OCI-LY1 (cell line): ENCODE results near the gene SYPL1.

Experiments
- H2AFZ ChIP-seq: fragments of 200-600 bp; sonication (generic), shearing (Covaris generic); 2 replicates; pipeline ENCODE4 v1.6.0; 2014; ENCODE audit warnings: antibody characterized with exemption, mild to moderate bottlenecking, low read length
- H3F3A ChIP-seq: fragments of 200-600 bp; sonication (generic), shearing (Covaris generic); 2 replicates; pipeline ENCODE4 v1.6.0; 2014; ENCODE audit warnings: mild to moderate bottlenecking, antibody characterized with exemption, low read length, moderate library complexity; ENCODE audit not compliant: insufficient read depth
- H3K27ac ChIP-seq: fragments of 200-600 bp; sonication (generic); 2 replicates; pipeline ENCODE4 v1.5.1; 2014; ENCODE audit warnings: low read length, mixed run types, mild to moderate bottlenecking, low read depth; ENCODE audit not compliant: poor library complexity, severe bottlenecking
- H3K27me3 ChIP-seq: fragments of 200-600 bp; sonication (generic); 2 replicates; pipeline ENCODE4 v1.6.0; 2014; ENCODE audit warnings: antibody characterized with exemption, mild to moderate bottlenecking, low read length, moderate library complexity; ENCODE audit not compliant: insufficient read depth
- H3K36me3 ChIP-seq: fragments of 200-600 bp; sonication (generic); 2 replicates; pipeline ENCODE4 v1.6.1; 2014; ENCODE audit warnings: mild to moderate bottlenecking, antibody characterized with exemption, low read length, moderate library complexity, mixed read lengths; ENCODE audit not compliant: insufficient read depth
- H3K4me1 ChIP-seq: fragments of 200-600 bp; sonication (generic); 2 replicates; pipeline ENCODE4 v1.5.1; 2014; ENCODE audit warnings: mild to moderate bottlenecking, low read length, moderate library complexity; ENCODE audit not compliant: insufficient read depth, severe bottlenecking
- H3K4me2 ChIP-seq: fragments of 200-600 bp; sonication (generic), shearing (Covaris generic); 2 replicates; pipeline ENCODE4 v1.6.1; 2014; ENCODE audit warnings: low read length
- H3K4me3 ChIP-seq: fragments of 200-600 bp; sonication (generic); 2 replicates; pipeline ENCODE4 v1.5.1; 2014; ENCODE audit warnings: low read length, low read depth, mild to moderate bottlenecking, mixed read lengths; ENCODE audit not compliant: poor library complexity, severe bottlenecking
- H3K79me2 ChIP-seq: fragments of 200-600 bp; shearing (Covaris generic); 2 replicates; pipeline ENCODE4 v1.6.1; 2016; ENCODE audit warnings: mixed run types, low read length, mixed read lengths; ENCODE audit not compliant: insufficient read depth
- H3K9ac ChIP-seq: fragments of 200-600 bp; sonication (generic), shearing (Covaris generic); 2 replicates; pipeline ENCODE4 v1.6.1; 2014; ENCODE audit warnings: mild to moderate bottlenecking, low read length, mixed read lengths
- H3K9me2 ChIP-seq: fragments of 200-600 bp; sonication (generic), shearing (Covaris generic); 2 replicates; pipeline ENCODE4 v1.6.1; 2014; ENCODE audit warnings: low read depth, mild to moderate bottlenecking, low read length, mixed read lengths
- H3K9me3 ChIP-seq: fragments of 200-600 bp; shearing (Covaris generic); 2 replicates; pipeline ENCODE4 v1.6.1; 2014; ENCODE audit warnings: low read length, mixed read lengths
- H4K20me1 ChIP-seq: fragments of 200-600 bp; sonication (generic), shearing (Covaris generic); 2 replicates; pipeline ENCODE4 v1.6.0; 2016; ENCODE audit warnings: mild to moderate bottlenecking, low read length; ENCODE audit not compliant: insufficient read depth
- EZH2 ChIP-seq: fragments of 200-600 bp; sonication (generic), shearing (Covaris generic); IDR thresholded peaks from 2 replicates; pipeline ENCODE4 v1.8.0; 2017; ENCODE audit warnings: borderline replicate concordance, mixed run types, mild to moderate bottlenecking, antibody characterized with exemption, low read length, moderate library complexity, mixed read lengths
- TF ChIP-seq, protein P1 (sequence below): fragments of 200-600 bp; sonication (generic), shearing (Covaris generic); IDR thresholded peaks from 2 replicates; pipeline ENCODE4 v1.5.1; 2017; ENCODE audit warnings: mild to moderate bottlenecking, antibody characterized with exemption, low read length, moderate library complexity, mixed read lengths

The SYPL1 gene

DNA sequence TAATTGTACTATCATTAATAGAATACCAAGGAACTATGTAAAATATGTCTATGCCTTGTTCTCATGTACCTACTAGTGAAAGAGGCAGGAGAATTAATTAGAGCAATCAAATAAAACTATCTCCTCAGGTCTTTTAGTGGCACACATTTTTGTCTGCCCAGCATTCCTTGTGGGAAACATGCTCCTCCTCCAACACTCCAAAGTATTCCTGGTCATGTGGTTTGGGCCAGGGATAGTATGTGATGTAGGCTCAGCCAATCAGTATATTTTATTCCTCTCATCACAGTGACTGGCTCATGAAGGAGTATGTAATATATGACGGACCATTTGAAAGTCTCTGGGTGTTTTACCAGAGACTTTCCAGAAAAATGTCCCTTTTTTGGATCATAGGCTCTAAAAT lies 16.7 kb upstream of the SYPL1 start:
- Histone ChIP-seq H3K9ac (no peak overlapping the region), H3K27me3 (no peaks in the 10 kb centered on the region)
- TF ChIP-seq, protein P1, sequence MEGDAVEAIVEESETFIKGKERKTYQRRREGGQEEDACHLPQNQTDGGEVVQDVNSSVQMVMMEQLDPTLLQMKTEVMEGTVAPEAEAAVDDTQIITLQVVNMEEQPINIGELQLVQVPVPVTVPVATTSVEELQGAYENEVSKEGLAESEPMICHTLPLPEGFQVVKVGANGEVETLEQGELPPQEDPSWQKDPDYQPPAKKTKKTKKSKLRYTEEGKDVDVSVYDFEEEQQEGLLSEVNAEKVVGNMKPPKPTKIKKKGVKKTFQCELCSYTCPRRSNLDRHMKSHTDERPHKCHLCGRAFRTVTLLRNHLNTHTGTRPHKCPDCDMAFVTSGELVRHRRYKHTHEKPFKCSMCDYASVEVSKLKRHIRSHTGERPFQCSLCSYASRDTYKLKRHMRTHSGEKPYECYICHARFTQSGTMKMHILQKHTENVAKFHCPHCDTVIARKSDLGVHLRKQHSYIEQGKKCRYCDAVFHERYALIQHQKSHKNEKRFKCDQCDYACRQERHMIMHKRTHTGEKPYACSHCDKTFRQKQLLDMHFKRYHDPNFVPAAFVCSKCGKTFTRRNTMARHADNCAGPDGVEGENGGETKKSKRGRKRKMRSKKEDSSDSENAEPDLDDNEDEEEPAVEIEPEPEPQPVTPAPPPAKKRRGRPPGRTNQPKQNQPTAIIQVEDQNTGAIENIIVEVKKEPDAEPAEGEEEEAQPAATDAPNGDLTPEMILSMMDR, result no peak
- TF ChIP-seq EZH2, result no peak

DNA sequence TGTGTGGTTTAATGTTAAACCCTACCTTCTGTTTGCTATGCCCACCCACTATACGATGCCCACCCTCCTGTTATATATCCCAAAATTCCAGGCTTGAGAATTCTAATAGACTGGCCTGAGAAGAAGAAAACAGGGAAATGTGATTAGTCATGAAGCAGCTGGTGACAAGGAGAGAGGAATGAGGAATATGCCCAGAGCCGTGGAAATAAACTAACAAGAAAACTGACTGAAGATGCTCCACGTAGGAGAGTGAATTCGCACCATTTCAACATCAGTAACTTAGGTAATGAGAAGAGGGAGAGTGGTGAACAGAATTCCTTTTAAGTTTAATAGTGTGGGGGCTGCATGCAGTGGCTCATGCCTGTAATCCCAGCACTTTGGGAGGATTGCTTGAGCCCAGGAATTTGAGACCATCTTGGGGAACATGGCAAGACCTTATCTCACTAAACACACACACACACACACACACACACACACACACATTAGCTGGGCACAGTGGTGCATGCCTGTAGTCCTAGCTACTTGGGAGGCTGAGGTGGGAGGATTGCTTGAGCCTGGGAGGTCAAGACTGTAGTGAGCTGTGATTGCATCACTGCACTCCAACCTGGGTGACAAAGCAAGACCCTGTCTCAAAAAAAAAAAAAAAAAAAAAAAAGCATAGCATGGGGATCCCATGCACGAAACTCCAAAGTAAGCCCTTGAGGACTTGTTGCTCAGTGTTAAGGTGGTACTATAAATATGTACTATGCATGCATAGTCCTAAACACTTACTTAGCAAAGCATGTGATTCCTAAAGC lies 16.1 kb upstream of the SYPL1 start:
- no peak overlapping the region for H3K27ac ChIP-seq
- H3K4me3 ChIP-seq, result no peak overlapping the region
- TF ChIP-seq EZH2, result no peak
- TF ChIP-seq, protein P1, result no peak
- no peaks in the 10 kb centered on the region for H3K9me3 ChIP-seq
- no peak overlapping the region for H3K9ac ChIP-seq
- H2AFZ ChIP-seq, result no peak overlapping the region
- no peaks in the 10 kb centered on the region for H3K36me3 ChIP-seq
- no peaks in the 10 kb centered on the region for H3K27me3 ChIP-seq
- H3K4me2 ChIP-seq, result no peak overlapping the region
- no peaks in the 10 kb centered on the region for H3F3A ChIP-seq
- no peaks in the 10 kb centered on the region for H3K9me2 ChIP-seq
- no peaks in the 10 kb centered on the region for H3K79me2 ChIP-seq
- peaks cover 8% of the 10 kb centered on the region for H3K4me1 ChIP-seq
- no peaks in the 10 kb centered on the region for H4K20me1 ChIP-seq

More for the DNA sequence above, 16.7 kb upstream of the SYPL1 start:
- Histone ChIP-seq H4K20me1 (no peaks in the 10 kb centered on the region), H3K4me1 (peaks cover 8% of the 10 kb centered on the region), H3K79me2 (no peaks in the 10 kb centered on the region), H3K36me3 (no peaks in the 10 kb centered on the region), H3F3A (no peaks in the 10 kb centered on the region), H3K27ac (no peak overlapping the region), H3K9me2 (no peaks in the 10 kb centered on the region), H3K9me3 (no peaks in the 10 kb centered on the region), H2AFZ (no peak overlapping the region), H3K4me2 (no peak overlapping the region), H3K4me3 (no peak overlapping the region)

DNA sequence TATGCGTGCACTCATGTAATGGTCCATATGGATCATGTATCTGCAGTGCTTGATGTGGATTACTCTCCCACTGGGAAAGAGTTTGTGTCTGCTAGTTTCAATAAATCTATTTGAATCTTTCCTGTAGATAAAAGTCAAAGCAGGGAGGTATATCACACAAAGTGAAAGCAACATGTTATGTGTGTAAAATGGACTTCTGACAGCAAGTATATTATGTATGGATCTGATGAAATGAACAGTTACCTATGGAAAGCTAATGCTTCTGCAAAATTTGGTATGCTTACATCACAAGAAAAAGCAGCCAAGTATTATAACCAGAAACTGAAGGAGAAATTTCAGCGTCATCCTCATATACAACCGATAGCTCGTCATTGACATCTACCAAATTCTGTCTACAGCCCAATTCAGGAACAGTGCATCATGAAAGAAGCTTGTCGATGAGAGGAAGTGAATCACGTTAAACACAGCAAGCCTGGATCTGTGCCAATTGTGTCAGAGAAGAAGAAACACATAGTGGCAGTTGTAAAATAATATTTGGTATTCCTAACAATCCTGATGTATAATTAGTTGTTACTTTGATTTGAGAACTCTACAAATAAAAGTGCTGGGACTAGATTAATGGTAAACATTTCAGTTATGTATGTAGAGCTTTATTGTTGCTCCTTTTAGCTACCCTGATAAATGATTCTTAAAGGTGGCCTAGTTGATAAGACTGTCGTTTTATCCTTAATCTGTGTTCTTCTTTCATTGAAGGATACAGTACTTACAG lies 14.2 kb upstream of the SYPL1 start:
- no peak for TF ChIP-seq EZH2
- TF ChIP-seq, protein P1, result no peak
- Histone ChIP-seq H3K9ac (no peak overlapping the region), H3K4me2 (no peak overlapping the region), H3F3A (no peaks in the 10 kb centered on the region), H3K9me3 (no peaks in the 10 kb centered on the region), H3K4me3 (no peak overlapping the region), H3K36me3 (no peaks in the 10 kb centered on the region), H3K4me1 (peaks cover 12% of the 10 kb centered on the region), H3K79me2 (no peaks in the 10 kb centered on the region), H3K27ac (no peak overlapping the region), H2AFZ (no peak overlapping the region), H3K27me3 (no peaks in the 10 kb centered on the region), H4K20me1 (no peaks in the 10 kb centered on the region), H3K9me2 (no peaks in the 10 kb centered on the region)
